Panc1 (cell line): ENCODE data around the gene HDAC3. TPM values are rescaled to one million over a fixed set of nuclear protein-coding genes. Genes with fewer than 3 reads are reported as not detected.
A peak's percentile ranks its signal among the peaks of the same experiment; 100 is the strongest.

ENCODE experiments used
- ATAC-seq: fragments of 200-7000 bp; cut with Tn5 transposase; 2 replicates; pipeline ENCODE4 v1.9.1; 2020; ENCODE audit warnings: mild to moderate bottlenecking, moderate library complexity
- BruUV-seq: library from RNA; stranded (reverse); fragments of 400-500 nt; replicated peaks from 2 replicates; lab custom pipeline; 2021; lab: Mats Ljungman, UMichigan
- CTCF ChIA-PET: fragments of 300-600 bp; sonication (Branson Sonifier 250); formaldehyde crosslinking; loops from one replicate; lab custom pipeline; 2022; ENCODE audit warnings: antibody characterized with exemption; lab: Charles Lee
- POLR2A ChIA-PET: fragments of 300-600 bp; sonication (Branson Sonifier 250); formaldehyde crosslinking; loops from one replicate; lab custom pipeline; 2022; ENCODE audit warnings: antibody characterized with exemption; lab: Charles Lee
- DNase-seq: peaks from one replicate; pipeline ENCODE4 v3.0.0-alpha.2; 2010; ENCODE audit warnings: low read depth, low spot score
- H3K27ac ChIP-seq: 2 replicates; pipeline ENCODE4 v1.5.1; 2011; ENCODE audit warnings: mild to moderate bottlenecking, low read length, inconsistent platforms
- H3K27me3 ChIP-seq: fragments of 200-500 bp; sonication (Bioruptor generic); 2 replicates; pipeline ENCODE4 v1.6.0; 2014; ENCODE audit warnings: low read length, inconsistent platforms; ENCODE audit not compliant: control insufficient read depth, insufficient read depth
- H3K36me3 ChIP-seq: fragments of 200-500 bp; sonication (Bioruptor generic); 2 replicates; pipeline ENCODE4 v1.5.1; 2014; ENCODE audit warnings: inconsistent platforms, mild to moderate bottlenecking, low read length, moderate library complexity; ENCODE audit not compliant: control insufficient read depth, insufficient read depth
- H3K4me1 ChIP-seq: 2 replicates; pipeline ENCODE4 v1.5.1; 2011; ENCODE audit warnings: inconsistent platforms, mild to moderate bottlenecking, low read length, moderate library complexity; ENCODE audit not compliant: control insufficient read depth, insufficient read depth
- H3K4me3 ChIP-seq, 2 experiments: 2 replicates each; pipeline ENCODE4 v1.5.1; 2011 to 2012; ENCODE audit warnings: low read depth in 2 of 2, low read length in 2 of 2, mild to moderate bottlenecking in 2 of 2, inconsistent platforms in 1 of 2, moderate library complexity in 1 of 2
- H3K9me3 ChIP-seq: fragments of 200-500 bp; sonication (Bioruptor generic); 2 replicates; pipeline ENCODE4 v1.5.1; 2014; ENCODE audit warnings: low read depth, mild to moderate bottlenecking, inconsistent platforms, low read length, moderate library complexity; ENCODE audit not compliant: control insufficient read depth, insufficient read depth
- CTCF ChIP-seq: fragments of 450-650 bp; IDR thresholded peaks from 2 replicates; pipeline ENCODE4 v1.5.1; 2017; ENCODE audit warnings: mild to moderate bottlenecking
- POLR2AphosphoS5 ChIP-seq: IDR thresholded peaks from 2 replicates; pipeline ENCODE4 v1.6.1; 2012; ENCODE audit warnings: mild to moderate bottlenecking, low read depth, low read length, moderate library complexity
- REST ChIP-seq, 2 experiments: IDR thresholded peaks; 2 replicates each; pipeline ENCODE4 v1.6.1; 2011 to 2012; ENCODE audit warnings: low read depth in 2 of 2, control low read depth in 1 of 2, low read length in 1 of 2, mild to moderate bottlenecking in 1 of 2, moderate library complexity in 1 of 2; ENCODE audit not compliant: insufficient read depth in 1 of 2
- SIN3A ChIP-seq: IDR thresholded peaks from 2 replicates; pipeline ENCODE4 v1.6.1; 2012; ENCODE audit warnings: low read depth, mild to moderate bottlenecking, low read length, moderate library complexity, borderline replicate concordance; ENCODE audit not compliant: insufficient read depth
- TCF7L2 ChIP-seq: IDR thresholded peaks from 2 replicates; pipeline ENCODE4 v1.6.1; 2011; ENCODE audit warnings: mild to moderate bottlenecking, low read depth, low read length, inconsistent platforms
- in situ Hi-C: cut with HindIII; loops from 2 replicates; pipeline ENCODE4 v1.10.0; 2016; ENCODE audit warnings: low sequenced_read_pairs, low pct_unique_long_range_greater_than_20kb
- intact Hi-C: fragments of 100-400 bp; cut with micrococcal nuclease; formaldehyde crosslinking; loops from one replicate; pipeline ENCODE4 v1.10.0; 2022; ENCODE audit not compliant: unreplicated experiment
- total RNA-seq: library from RNA; stranded (reverse); gene quantifications from one replicate; pipeline ENCODE4 v1.2.1, GENCODE V29; 2021; ENCODE audit not compliant: unreplicated experiment

The HDAC3 gene
- total RNA-seq, 1 experiment from 2014 or later = 75.5 TPM

GRCh38 chr5:141623611-141624010, 13.0 kb downstream of the HDAC3 start:
- H3K4me1 ChIP-seq = peaks cover 4% of the 10 kb centered on the region
- DNase-seq = no peak
- ChIA-PET CTCF (no interaction called here), POLR2A (no interaction called here)
- intact Hi-C loops (no loop called here), in situ Hi-C loops (no loop called here)
- H3K27ac ChIP-seq = no peak overlapping the region
- TF ChIP-seq TCF7L2 = no peak
- no peak overlapping the region for H3K4me3 ChIP-seq
- no TSS peak for BruUV-seq
- no peaks in the 10 kb centered on the region for H3K27me3 ChIP-seq
- ATAC-seq = no peak
- peaks cover 13% of the 10 kb centered on the region for H3K36me3 ChIP-seq
- H3K9me3 ChIP-seq = no peaks in the 10 kb centered on the region

- H3K4me1 ChIP-seq = peaks cover 4% of the 10 kb centered on the region
- ATAC-seq (no peak), DNase-seq (no peak)
- no TSS peak for BruUV-seq
- no peak overlapping the region for H3K27ac ChIP-seq
- no peaks in the 10 kb centered on the region for H3K9me3 ChIP-seq
- in situ Hi-C loops (no loop called here), intact Hi-C loops (no loop called here)
- H3K27me3 ChIP-seq = no peaks in the 10 kb centered on the region
- POLR2A ChIA-PET = no interaction called here
- H3K4me3 ChIP-seq = no peak overlapping the region
- CTCF ChIA-PET = interaction anchor here (0.6 kb wide), 1 partner anchor 11 kb away, joined by 3 read pairs; no protein-coding TSS in a partner anchor
- TF ChIP-seq REST (IDR thresholded peaks at IDR 0.05; ENCODE audit: insufficient read depth in 1 of 2, low read depth in 2 of 2, low read length in 1 of 2) (no peak), POLR2AphosphoS5 (no peak), SIN3A (no peak), CTCF (no peak), TCF7L2 (no peak)
- peaks cover 13% of the 10 kb centered on the region for H3K36me3 ChIP-seq
Measured at GRCh38 chr5:141623186-141623585, 13.5 kb downstream of the HDAC3 start.

GRCh38 chr5:141618804-141619554, 17.7 kb downstream of the HDAC3 start, which contains the start of gene DIAPH1:
Gene DIAPH1 (minus strand): TSS chr5:141619000. CDS start chr5:141618914, 86 bp downstream.
- in situ Hi-C loops = no loop called here
- CTCF ChIA-PET = interaction anchor here (0.6 to 3.9 kb wide), 12 partner anchors 9 to 396 kb away, joined by 3 to 79 read pairs (median 4); partner anchors contain the start of genes HDAC3, PCDHB14, PCDHGB7 and RELL2
- intact Hi-C loops = loop anchor here (1.0 kb wide), 1 partner anchor 27 kb away; no protein-coding TSS in a partner anchor
- Histone ChIP-seq H3K9me3 (no peaks in the 10 kb centered on the region), H3K27ac (peak within 1 kb of the TSS; percentile 83), H3K4me1 (peaks cover 30% of the 10 kb centered on the region), H3K27me3 (no peaks in the 10 kb centered on the region), H3K36me3 (peaks cover 6% of the 10 kb centered on the region; the same call in 1 of the 2 replicates), H3K4me3 (peak within 1 kb of the TSS; percentile 76 to 90)
- no TSS peak for BruUV-seq
- POLR2A ChIA-PET = interaction anchor here (0.6 kb wide), 2 partner anchors 27 to 41 kb away, joined by 6 read pairs; no protein-coding TSS in a partner anchor
- peak; percentile 81 for DNase-seq
- ATAC-seq = peak; percentile 95
- TF ChIP-seq CTCF (peak; percentile 98), REST (IDR thresholded peaks at IDR 0.05; ENCODE audit: insufficient read depth in 1 of 2, low read depth in 2 of 2, low read length in 1 of 2) (0 out of 4 replicates have a peak, but pooled peaks of 1 of the 2 experiments have one; percentile 23), SIN3A (peak; percentile 68; the same call in 1 of the 2 replicates), POLR2AphosphoS5 (peak; percentile 46), TCF7L2 (peak; percentile 56)
